ENCODE data around the gene GRB10.

DNA sequence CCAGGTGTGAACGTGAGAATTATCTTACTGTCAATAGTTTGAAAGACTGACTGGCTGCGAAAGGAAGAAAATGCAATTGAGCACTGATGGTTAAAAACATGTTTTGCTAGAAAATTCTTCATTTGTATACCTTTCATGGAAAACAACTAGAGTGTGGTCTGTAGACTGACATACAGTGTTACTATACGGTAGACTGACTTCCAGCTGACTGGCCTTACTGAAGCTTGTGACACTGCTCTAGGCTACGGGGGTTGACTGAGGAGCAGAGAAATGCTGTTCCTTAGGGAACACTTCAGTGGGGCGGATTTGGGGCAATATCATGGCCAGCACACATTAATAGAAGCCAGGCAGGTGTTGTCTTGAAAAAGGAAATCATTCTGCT lies 191.6 kb downstream of the GRB10 start:
- no peak for TF ChIP-seq POLR2A (IDR thresholded peaks at IDR 0.05)
- TF ChIP-seq CTCF (IDR thresholded peaks at IDR 0.05 in 4 of 5, conservative IDR thresholded peaks at IDR 0.05 in 1 of 5), result no peak
